Peyer's patch (tissue), 4 donors: Measurements from ENCODE around the gene SMIM1. TPM values are rescaled to one million over a fixed set of nuclear protein-coding genes. Genes with fewer than 3 reads are reported as not detected.

Experiments used
- DNase-seq, 3 donors: peaks; one replicate each; pipeline ENCODE4 v3.0.0-alpha.2; 2017 to 2019
- H3K27ac ChIP-seq, 4 donors: fragments of 200-600 bp; sonication (generic); one replicate each; pipeline ENCODE4 v1.5.1; 2016 to 2019
- H3K27me3 ChIP-seq, 2 donors: fragments of 200-600 bp; sonication (generic); one replicate each; pipeline ENCODE4 v1.5.1; 2019
- H3K36me3 ChIP-seq, 3 donors: fragments of 200-600 bp; sonication (generic); one replicate each; pipeline ENCODE4 v1.5.1; 2016 to 2019
- H3K4me1 ChIP-seq, 4 donors: fragments of 200-600 bp; sonication (generic); one replicate each; pipeline ENCODE4 v1.5.1; 2016 to 2019
- H3K4me3 ChIP-seq, 4 donors: fragments of 200-600 bp; sonication (generic); 1 replicate in 3 of 4; 2 replicates in 1 of 4; pipeline ENCODE4 v1.5.1; 2016 to 2019; ENCODE audit warnings: mild to moderate bottlenecking in 1 of 4
- H3K9me3 ChIP-seq, 4 donors: fragments of 200-600 bp; sonication (generic); one replicate each; pipeline ENCODE4 v1.5.1; 2016 to 2019; ENCODE audit warnings: mild to moderate bottlenecking in 1 of 4
- CTCF ChIP-seq, 6 experiments: fragments of 450-650 bp in 4 of 6; fragments of 200-600 bp in 2 of 6; sonication (generic) in 1 of 6; IDR thresholded peaks; one replicate each; pipeline ENCODE4 v1.5.1; 2017 to 2019; ENCODE audit warnings: antibody characterized with exemption in 6 of 6, mild to moderate bottlenecking in 3 of 6, moderate library complexity in 1 of 6
- POLR2A ChIP-seq, 2 donors: fragments of 450-650 bp; IDR thresholded peaks; one replicate each; pipeline ENCODE4 v1.5.1; 2017; ENCODE audit warnings: antibody characterized with exemption in 2 of 2, mild to moderate bottlenecking in 2 of 2, moderate library complexity in 2 of 2
- total RNA-seq, 4 donors: library from RNA; depleted of rRNA; stranded (reverse); fragments of >200 nt; gene quantifications; one replicate each; pipeline ENCODE4 v1.1.0, GENCODE V29; 2016

The SMIM1 gene
- total RNA-seq, 4 donors from 2014 or later, result not detected

DNA sequence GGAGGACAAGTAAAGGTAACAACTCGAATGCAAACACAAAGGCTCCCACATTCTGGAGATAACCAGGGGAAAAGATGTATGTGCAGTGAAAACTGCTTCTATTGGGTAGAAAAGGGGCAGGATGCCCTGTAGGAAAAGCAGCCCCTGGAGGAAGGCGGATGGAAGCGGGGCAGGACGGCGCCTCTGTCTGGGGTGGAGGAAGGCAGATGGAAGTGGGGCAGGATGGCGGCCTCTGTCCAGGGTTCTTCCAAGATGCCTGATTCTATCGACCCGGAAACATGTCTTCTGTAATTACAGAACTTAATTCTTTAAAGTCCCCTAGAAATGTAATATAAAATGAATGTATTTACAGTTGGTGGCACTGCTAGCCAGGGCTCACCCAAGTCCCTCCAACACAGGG lies 47.8 kb downstream of the SMIM1 start:
- H3K36me3 ChIP-seq, result peaks cover 0 to 57% (median 0%) of the 10 kb centered on the region in 3 donors
- H3K4me1 ChIP-seq, result no peaks in the 10 kb centered on the region
- no peak overlapping the region for H3K27ac ChIP-seq
- no peaks in the 10 kb centered on the region for H3K9me3 ChIP-seq
- no peaks in the 10 kb centered on the region for H3K27me3 ChIP-seq
- TF ChIP-seq POLR2A (IDR thresholded peaks at IDR 0.05), result no peak
- TF ChIP-seq CTCF (IDR thresholded peaks at IDR 0.05), result no peak
- DNase-seq, result no peak
- H3K4me3 ChIP-seq, result no peak overlapping the region

- Histone ChIP-seq H3K9me3 (no peaks in the 10 kb centered on the region), H3K36me3 (peaks cover 0 to 59% (median 0%) of the 10 kb centered on the region in 3 donors), H3K4me3 (no peak overlapping the region), H3K27me3 (no peaks in the 10 kb centered on the region), H3K4me1 (no peaks in the 10 kb centered on the region), H3K27ac (no peak overlapping the region)
- TF ChIP-seq CTCF (IDR thresholded peaks at IDR 0.05), result no peak
- no peak for TF ChIP-seq POLR2A (IDR thresholded peaks at IDR 0.05)
- DNase-seq, result no peak
These were observed 48.5 kb downstream of the SMIM1 start for GRCh38 chr1:3821004-3821403.

DNA sequence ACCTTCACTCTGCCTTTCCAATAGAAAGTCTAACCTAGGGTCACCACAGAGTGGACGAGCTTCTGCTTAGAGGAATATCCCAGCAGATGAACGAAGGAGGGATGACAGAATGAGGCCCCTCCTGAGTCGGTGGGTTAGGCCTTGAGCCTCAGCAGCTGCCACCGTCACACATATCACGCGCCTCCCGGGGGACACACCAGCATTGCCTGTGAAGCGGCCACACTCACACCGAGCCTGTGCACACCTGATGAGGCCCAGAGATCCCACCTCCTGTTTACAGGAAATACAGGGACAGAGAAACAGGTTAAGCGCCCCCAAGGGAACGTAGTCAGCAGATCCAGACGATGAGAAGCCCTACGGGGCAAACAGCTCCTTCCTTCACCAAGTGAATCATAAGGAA lies 48.9 kb downstream of the SMIM1 start:
- no peak overlapping the region for H3K4me3 ChIP-seq
- TF ChIP-seq POLR2A (IDR thresholded peaks at IDR 0.05) (no peak), CTCF (IDR thresholded peaks at IDR 0.05) (no peak)
- H3K4me1 ChIP-seq, result no peaks in the 10 kb centered on the region
- no peak for DNase-seq
- H3K36me3 ChIP-seq, result peaks cover 0 to 61% (median 0%) of the 10 kb centered on the region in 3 donors
- no peaks in the 10 kb centered on the region for H3K27me3 ChIP-seq
- H3K9me3 ChIP-seq, result no peaks in the 10 kb centered on the region
- H3K27ac ChIP-seq, result no peak overlapping the region

- no peaks in the 10 kb centered on the region for H3K9me3 ChIP-seq
- TF ChIP-seq CTCF (IDR thresholded peaks at IDR 0.05) (no peak), POLR2A (IDR thresholded peaks at IDR 0.05) (no peak)
- no peak for DNase-seq
- no peaks in the 10 kb centered on the region for H3K4me1 ChIP-seq
- H3K27ac ChIP-seq, result no peak overlapping the region
- H3K27me3 ChIP-seq, result no peaks in the 10 kb centered on the region
- peaks cover 0 to 66% (median 0%) of the 10 kb centered on the region in 3 donors for H3K36me3 ChIP-seq
- H3K4me3 ChIP-seq, result no peak overlapping the region
These were observed 49.4 kb downstream of the SMIM1 start for GRCh38 chr1:3821908-3822307.

GRCh38 chr1:3822421-3822820 lies 49.9 kb downstream of the SMIM1 start:
- Histone ChIP-seq H3K4me3 (no peak overlapping the region), H3K27me3 (no peaks in the 10 kb centered on the region), H3K4me1 (no peaks in the 10 kb centered on the region), H3K27ac (no peak overlapping the region), H3K36me3 (peaks cover 0 to 71% (median 0%) of the 10 kb centered on the region in 3 donors), H3K9me3 (no peaks in the 10 kb centered on the region)
- DNase-seq, result no peak
- TF ChIP-seq POLR2A (IDR thresholded peaks at IDR 0.05) (no peak), CTCF (IDR thresholded peaks at IDR 0.05) (no peak)

DNA sequence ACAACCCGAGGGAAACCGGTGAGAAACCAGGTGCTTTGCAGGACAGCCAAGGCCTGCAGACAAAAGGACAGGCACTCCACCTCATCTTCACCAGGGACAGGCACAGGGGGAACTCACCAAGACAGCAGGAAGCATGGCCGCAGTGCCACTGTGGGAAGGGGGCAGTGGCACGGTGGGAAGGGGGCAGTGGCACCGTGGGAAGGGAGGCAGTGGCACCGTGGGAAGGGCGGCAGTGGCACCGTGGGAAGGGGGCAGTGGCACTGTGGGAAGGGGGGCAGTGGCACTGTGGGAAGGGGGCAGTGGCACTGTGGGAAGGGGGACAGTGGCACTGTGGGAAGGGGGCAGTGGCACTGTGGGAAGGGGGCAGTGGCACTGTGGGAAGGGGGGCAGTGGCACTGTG lies 52.1 kb downstream of the SMIM1 start:
- no peak for DNase-seq
- Histone ChIP-seq H3K36me3 (peaks cover 0 to 91% (median 0%) of the 10 kb centered on the region in 3 donors), H3K9me3 (no peaks in the 10 kb centered on the region), H3K4me1 (no peaks in the 10 kb centered on the region), H3K27ac (no peak overlapping the region), H3K4me3 (no peak overlapping the region), H3K27me3 (no peaks in the 10 kb centered on the region)
- no peak for TF ChIP-seq POLR2A (IDR thresholded peaks at IDR 0.05)
- TF ChIP-seq CTCF (IDR thresholded peaks at IDR 0.05), result no peak
